ENCODE data around the gene PARPBP. TPM values are rescaled to one million over a fixed set of nuclear protein-coding genes. Genes with fewer than 3 reads are reported as not detected.

The PARPBP gene
- polyA plus RNA-seq, 3 donors = 0.68 to 1.8 (median 1.6) TPM

- no peaks in the 10 kb centered on the region for H3K27me3 ChIP-seq (ENCODE audit: control insufficient read depth in 2 of 2, insufficient read depth in 2 of 2, low read length in 2 of 2)
- H3K4me2 ChIP-seq (replicated peaks; ENCODE audit: extremely low read depth, low read length, poor library complexity, severe bottlenecking) = no peak within 1 kb of the TSS
- no peaks in the 10 kb centered on the region for H3K4me1 Mint-ChIP-seq
- no peaks in the 10 kb centered on the region for H3K79me2 ChIP-seq (ENCODE audit: insufficient read depth, low read length)
- H2AFZ ChIP-seq (ENCODE audit: insufficient read depth, low read depth, low read length, poor library complexity, severe bottlenecking) = no peak within 1 kb of the TSS
- H3K4me1 ChIP-seq (ENCODE audit: control insufficient read depth in 1 of 2, insufficient read depth in 2 of 2, low read length in 2 of 2) = no peaks in the 10 kb centered on the region
- WGBS (ENCODE audit: insufficient coverage) = no CpG with 5 or more reads among the region's 1 CpG
- H4K20me1 ChIP-seq (ENCODE audit: insufficient read depth, low read length) = no peaks in the 10 kb centered on the region
- H3K27ac ChIP-seq (ENCODE audit: low read depth in 1 of 2, low read length in 2 of 2) = no peak within 1 kb of the TSS
- no peak within 1 kb of the TSS for H3K27ac Mint-ChIP-seq
- no peak for DNase-seq
- intact Hi-C loops (cut with micrococcal nuclease) = no loop called here
- no peak within 1 kb of the TSS for H3K9ac ChIP-seq (ENCODE audit: insufficient read depth, low read length, poor library complexity, severe bottlenecking)
- no peak within 1 kb of the TSS for H3K4me3 Mint-ChIP-seq
- no peaks in the 10 kb centered on the region for H3K9me3 Mint-ChIP-seq
- H3K4me3 ChIP-seq (replicated peaks in 1 of 3; ENCODE audit: low read depth in 2 of 3, low read length in 3 of 3) = no peak within 1 kb of the TSS
- peaks cover 0 to 20% of the 10 kb centered on the region in 2 donors for H3K36me3 ChIP-seq (replicated peaks in 1 of 2; ENCODE audit: control insufficient read depth in 1 of 2, insufficient read depth in 2 of 2, low read length in 2 of 2)
- TF ChIP-seq CTCF (IDR thresholded peaks at IDR 0.05) = no peak
- no peaks in the 10 kb centered on the region for H3K27me3 Mint-ChIP-seq (ENCODE audit: low read depth in 3 of 3)
- H3K36me3 Mint-ChIP-seq = peaks cover 25 to 34% of the 10 kb centered on the region in 2 donors
- H3K9me3 ChIP-seq (replicated peaks in 1 of 2; ENCODE audit: control insufficient read depth in 1 of 2, insufficient read depth in 1 of 2, low read length in 2 of 2) = no peaks in the 10 kb centered on the region
These were observed 77.8 kb downstream of the PARPBP start, which contains the start of gene PMCH for GRCh38 chr12:102197789-102198188. Gene PMCH (minus strand): TSS chr12:102197833. CDS start chr12:102197770, 63 bp downstream.

GRCh38 chr12:102201436-102202061 lies 81.6 kb downstream of the PARPBP start:
- peaks cover 30 to 59% of the 10 kb centered on the region in 2 donors for H3K36me3 Mint-ChIP-seq
- H3K4me1 Mint-ChIP-seq = no peaks in the 10 kb centered on the region
- H3K27ac ChIP-seq (ENCODE audit: low read depth in 1 of 2, low read length in 2 of 2) = no peak overlapping the region
- no peak overlapping the region for H3K4me2 ChIP-seq (replicated peaks; ENCODE audit: extremely low read depth, low read length, poor library complexity, severe bottlenecking)
- intact Hi-C loops (cut with micrococcal nuclease) = no loop called here
- H3K9ac ChIP-seq (ENCODE audit: insufficient read depth, low read length, poor library complexity, severe bottlenecking) = no peak overlapping the region
- H3K27me3 Mint-ChIP-seq (ENCODE audit: low read depth in 3 of 3) = peaks cover 0 to 2% (median 0%) of the 10 kb centered on the region in 3 donors
- no peaks in the 10 kb centered on the region for H3K9me3 ChIP-seq (replicated peaks in 1 of 2; ENCODE audit: control insufficient read depth in 1 of 2, insufficient read depth in 1 of 2, low read length in 2 of 2)
- H3K9me3 Mint-ChIP-seq = peaks cover 0 to 11% (median 4%) of the 10 kb centered on the region in 7 donors
- no peak for DNase-seq
- no peaks in the 10 kb centered on the region for H3K27me3 ChIP-seq (ENCODE audit: control insufficient read depth in 2 of 2, insufficient read depth in 2 of 2, low read length in 2 of 2)
- no peak overlapping the region for H3K4me3 ChIP-seq (replicated peaks in 1 of 3; ENCODE audit: low read depth in 2 of 3, low read length in 3 of 3)
- H2AFZ ChIP-seq (ENCODE audit: insufficient read depth, low read depth, low read length, poor library complexity, severe bottlenecking) = no peak overlapping the region
- no peak overlapping the region for H3K4me3 Mint-ChIP-seq
- WGBS (ENCODE audit: insufficient coverage) = no CpG with 5 or more reads among the region's 3 CpGs
- peaks cover 2 to 25% of the 10 kb centered on the region in 2 donors for H3K36me3 ChIP-seq (replicated peaks in 1 of 2; ENCODE audit: control insufficient read depth in 1 of 2, insufficient read depth in 2 of 2, low read length in 2 of 2)
- H4K20me1 ChIP-seq (ENCODE audit: insufficient read depth, low read length) = no peaks in the 10 kb centered on the region
- no peaks in the 10 kb centered on the region for H3K79me2 ChIP-seq (ENCODE audit: insufficient read depth, low read length)
- H3K4me1 ChIP-seq (ENCODE audit: control insufficient read depth in 1 of 2, insufficient read depth in 2 of 2, low read length in 2 of 2) = no peaks in the 10 kb centered on the region
- no peak overlapping the region for H3K27ac Mint-ChIP-seq
- no peak for TF ChIP-seq CTCF (IDR thresholded peaks at IDR 0.05)
